GM10847 (cell line): Measurements from ENCODE around the gene DLD.

Experiments used
- POLR2A ChIP-seq: IDR thresholded peaks from 2 replicates; pipeline ENCODE4 v1.6.1; 2011; ENCODE audit not compliant: insufficient read length; ENCODE audit errors: extremely low read depth

DLD gene, protein sequence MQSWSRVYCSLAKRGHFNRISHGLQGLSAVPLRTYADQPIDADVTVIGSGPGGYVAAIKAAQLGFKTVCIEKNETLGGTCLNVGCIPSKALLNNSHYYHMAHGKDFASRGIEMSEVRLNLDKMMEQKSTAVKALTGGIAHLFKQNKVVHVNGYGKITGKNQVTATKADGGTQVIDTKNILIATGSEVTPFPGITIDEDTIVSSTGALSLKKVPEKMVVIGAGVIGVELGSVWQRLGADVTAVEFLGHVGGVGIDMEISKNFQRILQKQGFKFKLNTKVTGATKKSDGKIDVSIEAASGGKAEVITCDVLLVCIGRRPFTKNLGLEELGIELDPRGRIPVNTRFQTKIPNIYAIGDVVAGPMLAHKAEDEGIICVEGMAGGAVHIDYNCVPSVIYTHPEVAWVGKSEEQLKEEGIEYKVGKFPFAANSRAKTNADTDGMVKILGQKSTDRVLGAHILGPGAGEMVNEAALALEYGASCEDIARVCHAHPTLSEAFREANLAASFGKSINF

GRCh38 chr7:107890962-107891635 lies at the start of gene DLD:
Gene DLD (plus strand): TSS chr7:107891183. CDS start chr7:107891251, 68 bp downstream.
- peak; percentile 50 for TF ChIP-seq POLR2A

- no peak for TF ChIP-seq POLR2A
Observed at GRCh38 chr7:107842213-107842612, 48.8 kb upstream of the DLD start.

DNA sequence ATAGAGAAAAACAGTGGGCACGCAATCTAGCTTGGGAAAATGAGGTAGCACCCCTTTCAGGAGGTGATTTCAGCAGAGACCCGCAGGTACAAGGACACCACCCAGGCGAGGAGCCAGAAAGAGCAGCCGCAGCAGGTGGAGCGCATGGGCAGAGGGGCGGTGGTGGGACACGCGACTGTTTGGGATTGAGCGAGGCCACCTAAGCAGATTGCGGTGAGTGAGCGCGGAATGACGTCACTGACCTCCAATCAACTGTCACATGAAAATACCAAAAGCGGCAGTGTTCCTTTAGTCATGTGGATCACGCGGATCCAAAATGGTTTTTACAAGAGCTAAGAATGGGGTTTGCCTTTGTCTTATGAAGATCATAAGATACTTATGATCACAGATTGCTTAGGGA lies 47.8 kb upstream of the DLD start:
- TF ChIP-seq POLR2A = no peak

DNA sequence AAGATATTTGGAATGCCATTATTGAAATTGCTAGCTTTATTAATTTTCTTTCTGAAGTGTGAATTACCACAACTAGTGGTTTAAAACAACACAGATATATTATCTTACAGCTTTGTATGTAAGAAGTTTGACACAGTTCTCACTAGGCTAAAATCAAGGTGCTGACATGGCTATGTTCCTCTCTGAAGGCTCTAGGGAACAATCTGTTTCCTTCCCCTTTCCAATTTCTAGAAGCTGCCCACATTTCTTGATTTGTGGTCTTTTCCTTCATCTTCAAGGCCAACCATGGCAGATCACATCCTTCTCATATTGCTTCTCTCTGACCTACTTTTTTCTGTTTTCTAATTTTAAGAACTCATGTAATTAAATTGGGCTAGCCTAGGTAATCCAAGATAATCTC lies 44.7 kb upstream of the DLD start:
- no peak for TF ChIP-seq POLR2A

- TF ChIP-seq POLR2A = no peak
Observed at GRCh38 chr7:107847168-107847835, 43.7 kb upstream of the DLD start.

DNA sequence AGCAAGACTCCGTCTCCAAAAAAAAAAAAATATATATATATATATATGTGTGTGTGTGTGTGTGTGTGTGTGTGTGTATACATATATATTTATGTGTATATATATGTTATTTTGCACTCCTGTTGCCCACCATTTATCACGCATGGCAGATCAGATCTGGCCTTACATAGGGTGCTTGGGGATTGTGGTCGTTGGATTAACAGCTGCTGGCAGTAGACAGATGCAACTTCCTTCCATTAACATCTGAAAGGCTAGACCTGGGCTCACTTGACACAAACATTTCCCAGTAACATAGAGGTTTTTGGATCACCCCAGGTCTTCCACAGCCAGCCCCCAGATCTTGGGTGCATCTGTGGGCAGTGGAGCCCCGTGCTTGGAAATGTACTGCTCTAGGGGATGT lies 40.8 kb upstream of the DLD start:
- no peak for TF ChIP-seq POLR2A

DNA sequence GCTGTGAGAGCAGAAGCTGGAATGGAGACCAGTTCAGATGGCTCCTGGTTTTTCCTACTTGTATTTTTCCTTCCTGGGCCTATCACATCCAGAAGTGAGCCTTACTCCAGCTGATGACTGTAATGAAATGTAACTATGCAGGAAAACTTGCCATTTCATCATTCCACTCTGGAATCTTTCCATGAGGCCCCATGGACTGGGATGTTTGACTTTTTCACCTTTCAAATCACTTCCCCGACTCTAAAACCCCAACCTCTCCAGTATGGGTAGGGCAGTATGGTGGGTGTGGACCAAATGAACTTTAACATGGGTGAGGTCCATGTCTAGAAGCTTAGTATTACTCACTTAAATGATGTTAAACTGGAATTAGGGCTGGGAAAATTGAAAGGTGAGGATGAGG lies 40.3 kb upstream of the DLD start:
- TF ChIP-seq POLR2A = no peak

- no peak for TF ChIP-seq POLR2A
Observed at GRCh38 chr7:107854454-107854853, 36.5 kb upstream of the DLD start.

DNA sequence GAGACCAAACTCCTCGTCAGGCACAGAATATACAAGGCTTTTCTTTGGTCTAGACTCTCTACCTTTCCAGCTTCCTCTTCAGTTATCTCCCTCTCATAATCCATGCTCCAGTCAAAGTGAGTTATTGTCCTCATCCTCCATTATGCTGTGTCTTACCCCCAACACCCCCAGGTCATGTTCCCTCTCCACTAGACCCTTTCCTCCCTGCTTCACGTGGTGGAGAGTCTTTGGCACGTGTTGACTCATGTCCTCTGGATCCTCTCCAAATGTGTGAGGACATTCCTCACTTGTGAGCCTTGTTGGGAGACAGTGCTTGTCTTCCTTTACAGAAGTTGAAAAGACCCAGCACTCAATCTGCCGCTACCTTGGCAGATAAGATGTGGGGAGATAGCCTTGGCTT lies 36.0 kb upstream of the DLD start:
- TF ChIP-seq POLR2A = no peak

DNA sequence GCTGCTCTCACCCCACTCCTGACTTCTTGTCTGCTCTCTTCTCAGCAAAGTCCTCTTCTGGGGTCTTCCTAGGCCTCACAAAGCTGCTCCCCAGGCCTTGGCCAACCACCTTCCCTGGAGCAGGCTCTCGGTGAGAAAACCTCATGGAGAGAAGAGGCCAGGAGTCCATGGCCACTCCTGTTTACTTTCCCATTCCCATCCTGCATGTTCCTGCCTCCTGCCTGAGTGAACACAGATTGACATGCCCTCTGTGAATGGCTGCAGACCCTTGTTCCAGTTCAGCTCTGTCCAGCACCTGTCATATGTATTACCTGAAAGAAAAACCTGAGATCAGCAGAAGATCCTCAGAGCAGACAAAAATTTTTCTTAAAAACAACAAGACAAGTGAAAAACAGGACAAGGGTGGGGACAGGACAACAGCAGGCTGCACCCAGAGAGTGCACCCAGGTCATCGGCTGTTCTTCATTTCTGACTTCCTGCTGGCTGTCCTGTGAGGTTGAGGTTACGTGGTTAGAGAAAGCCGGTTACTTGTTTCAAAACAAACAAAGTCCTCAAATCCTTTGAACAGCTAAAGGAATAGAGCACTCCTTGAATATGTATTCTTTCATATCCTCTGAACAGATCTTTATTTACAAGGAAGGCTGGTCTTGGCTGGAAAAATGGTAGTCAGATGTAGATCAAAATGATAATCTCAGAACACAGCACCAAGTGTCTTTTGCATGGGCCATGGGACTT lies 34.0 kb upstream of the DLD start:
- TF ChIP-seq POLR2A = no peak

GRCh38 chr7:107857541-107857912 lies 33.5 kb upstream of the DLD start:
- TF ChIP-seq POLR2A = no peak

DNA sequence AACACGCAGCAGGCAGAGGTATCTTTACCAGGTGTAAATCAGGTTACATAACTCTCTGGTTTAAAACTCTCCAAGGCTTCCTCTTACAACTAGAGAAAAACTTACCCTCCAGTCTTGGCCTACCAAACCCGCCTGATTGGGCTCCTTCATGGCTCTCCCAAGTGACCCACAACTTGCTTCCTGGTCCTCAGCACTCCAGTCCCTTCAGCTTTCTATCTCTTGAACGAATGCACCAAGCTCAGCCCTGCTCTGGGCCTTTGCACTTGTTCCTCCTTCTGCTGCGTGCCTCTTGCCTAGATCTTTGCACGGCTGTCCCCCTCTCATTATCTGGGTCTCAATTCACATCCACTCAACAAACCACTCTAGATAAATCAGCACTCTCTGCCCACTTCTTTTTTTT lies 32.7 kb upstream of the DLD start:
- TF ChIP-seq POLR2A = no peak

DNA sequence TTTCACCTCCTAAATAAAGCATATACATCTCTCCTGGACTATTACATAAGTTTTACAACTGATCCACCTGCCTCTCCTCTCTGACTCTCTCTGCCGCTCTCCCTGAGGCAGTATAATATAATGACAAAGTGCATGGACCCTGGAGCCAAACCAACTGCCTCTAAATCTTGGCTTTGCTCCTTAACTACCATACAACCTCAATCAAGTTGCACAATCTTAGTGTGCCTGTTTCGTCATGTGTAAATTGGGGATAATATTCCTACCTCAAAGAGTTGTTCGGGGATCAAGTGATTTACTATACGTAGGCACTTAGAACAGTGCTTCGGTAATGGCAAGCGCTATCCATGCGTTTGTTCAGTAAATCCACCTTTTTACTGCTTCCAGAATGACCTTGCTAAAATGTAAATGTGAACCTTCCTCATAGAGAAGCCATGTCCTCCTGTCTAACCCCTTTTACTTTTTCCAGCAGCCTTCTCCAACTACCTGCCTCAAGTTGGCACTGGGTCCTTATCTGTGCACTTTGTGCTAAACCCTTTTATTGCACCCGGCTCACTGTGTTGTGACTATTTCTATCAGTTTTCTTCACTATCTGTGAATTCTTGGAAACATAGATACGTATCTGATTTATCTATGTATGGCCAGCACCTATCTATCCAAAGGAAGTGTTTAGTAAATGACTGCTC lies 30.6 kb upstream of the DLD start:
- TF ChIP-seq POLR2A = no peak

GRCh38 chr7:107860981-107861652 lies 29.9 kb upstream of the DLD start:
- no peak for TF ChIP-seq POLR2A
